Neutrophil (primary cell): ENCODE results near the gene OR2Y1.
"Not testable (repeated sequence)": the region's sequence is repeated elsewhere in the genome, so short reads cannot be mapped to it uniquely, and the experiment has no call there.

ENCODE experiments used
- H3K27ac ChIP-seq: fragments of 200-600 bp; sonication (generic); 2 replicates; pipeline ENCODE4 v1.5.1; 2016; ENCODE audit warnings: mild to moderate bottlenecking, moderate library complexity
- H3K27me3 ChIP-seq: fragments of 200-600 bp; sonication (generic); 2 replicates; pipeline ENCODE4 v1.6.0; 2016; ENCODE audit warnings: mild to moderate bottlenecking
- H3K36me3 ChIP-seq: fragments of 200-600 bp; sonication (generic); 2 replicates; pipeline ENCODE4 v1.5.1; 2017
- H3K4me1 ChIP-seq, 2 experiments: fragments of 200-600 bp in 1 of 2; sonication (generic) in 1 of 2; 1 replicate in 1 of 2; 2 replicates in 1 of 2; pipeline versions ENCODE4 v1.5.1 to v1.6.1; 2013 to 2016; ENCODE audit warnings: low read depth in 1 of 2, low read length in 1 of 2, mild to moderate bottlenecking in 1 of 2, moderate library complexity in 1 of 2; ENCODE audit not compliant: control insufficient read depth in 1 of 2, insufficient read depth in 1 of 2
- H3K4me3 ChIP-seq, 2 experiments: fragments of 200-600 bp in 1 of 2; sonication (generic) in 1 of 2; 1 replicate in 1 of 2; 2 replicates in 1 of 2; pipeline ENCODE4 v1.5.1; 2013 to 2016; ENCODE audit warnings: low read depth in 1 of 2, low read length in 1 of 2, mild to moderate bottlenecking in 1 of 2, moderate library complexity in 1 of 2
- H3K9me3 ChIP-seq: fragments of 200-600 bp; sonication (generic); 2 replicates; pipeline ENCODE4 v1.5.1; 2016
- CTCF ChIP-seq: fragments of 200-600 bp; sonication (generic); IDR thresholded peaks from 2 replicates; pipeline ENCODE4 v1.5.1; 2016; ENCODE audit warnings: antibody characterized with exemption

Gene OR2Y1

GRCh38 chr5:180739958-180740357 lies at the start of gene OR2Y1:
Gene OR2Y1 (minus strand): TSS chr5:180740058. CDS start chr5:180740058, 0 bp downstream.
- TF ChIP-seq CTCF = no peak
- H3K9me3 ChIP-seq = no peaks in the 10 kb centered on the region
- no peak within 1 kb of the TSS for H3K4me3 ChIP-seq
- H3K27ac ChIP-seq = no peak within 1 kb of the TSS
- no peaks in the 10 kb centered on the region for H3K36me3 ChIP-seq
- H3K4me1 ChIP-seq = no peaks in the 10 kb centered on the region
- H3K27me3 ChIP-seq = peaks cover 39% of the 10 kb centered on the region

GRCh38 chr5:180788651-180789410 lies 49.0 kb upstream of the OR2Y1 start:
- H3K27ac ChIP-seq, H3K4me1 ChIP-seq, H3K4me3 ChIP-seq, H3K27me3 ChIP-seq, H3K9me3 ChIP-seq: not testable (repeated sequence)
- peaks cover 66% of the 10 kb centered on the region for H3K36me3 ChIP-seq

- TF ChIP-seq CTCF = no peak
- no peak overlapping the region for H3K4me3 ChIP-seq
- H3K36me3 ChIP-seq = peaks cover 61% of the 10 kb centered on the region
- no peaks in the 10 kb centered on the region for H3K27me3 ChIP-seq
- no peaks in the 10 kb centered on the region for H3K9me3 ChIP-seq
- H3K27ac ChIP-seq = no peak overlapping the region
- no peaks in the 10 kb centered on the region for H3K4me1 ChIP-seq
Observed at GRCh38 chr5:180787711-180788431, 48.0 kb upstream of the OR2Y1 start.

- H3K9me3 ChIP-seq = no peaks in the 10 kb centered on the region
- peak overlapping the region; percentile 43 for H3K27ac ChIP-seq
- H3K4me3 ChIP-seq = no peak overlapping the region
- H3K4me1 ChIP-seq = no peaks in the 10 kb centered on the region
- H3K27me3 ChIP-seq = no peaks in the 10 kb centered on the region
- H3K36me3 ChIP-seq = peaks cover 50% of the 10 kb centered on the region
- no peak for TF ChIP-seq CTCF
Observed at GRCh38 chr5:180786531-180787398, 46.9 kb upstream of the OR2Y1 start.

GRCh38 chr5:180785794-180786221 lies 46.0 kb upstream of the OR2Y1 start:
- Histone ChIP-seq H3K27me3 (no peaks in the 10 kb centered on the region), H3K27ac (peak overlapping the region; percentile 43), H3K36me3 (peaks cover 41% of the 10 kb centered on the region), H3K4me1 (no peaks in the 10 kb centered on the region), H3K4me3 (no peak overlapping the region), H3K9me3 (no peaks in the 10 kb centered on the region)
- TF ChIP-seq CTCF = no peak
